ENCODE measurements around the gene RTL5.

DNA sequence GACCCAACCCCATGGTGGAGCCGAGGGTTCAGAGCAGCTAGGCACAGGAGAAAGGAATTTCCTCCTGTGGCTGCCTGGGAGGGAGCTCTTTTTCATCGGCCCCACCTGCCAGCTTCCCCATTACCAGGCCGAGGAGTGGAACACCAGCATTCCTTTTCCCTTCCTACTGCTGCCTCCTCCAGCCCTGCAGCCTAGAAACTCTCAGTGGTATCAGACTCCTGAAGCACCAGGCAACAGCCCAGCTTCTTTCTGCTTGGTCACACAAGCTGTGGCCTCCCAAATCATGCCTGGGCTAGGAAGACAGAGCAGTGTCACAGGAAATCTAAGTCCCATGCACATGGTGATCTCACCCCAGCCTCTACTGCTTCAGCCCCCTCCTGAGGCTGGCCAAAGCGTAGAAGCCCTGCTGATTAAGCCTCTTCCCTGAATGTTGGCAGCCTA is 30.1 kb downstream of the RTL5 start:
- TF ChIP-seq FOSL2 (IDR thresholded peaks at IDR 0.05; ENCODE audit: borderline replicate concordance, low read depth): no peak
- TF ChIP-seq, protein P1, sequence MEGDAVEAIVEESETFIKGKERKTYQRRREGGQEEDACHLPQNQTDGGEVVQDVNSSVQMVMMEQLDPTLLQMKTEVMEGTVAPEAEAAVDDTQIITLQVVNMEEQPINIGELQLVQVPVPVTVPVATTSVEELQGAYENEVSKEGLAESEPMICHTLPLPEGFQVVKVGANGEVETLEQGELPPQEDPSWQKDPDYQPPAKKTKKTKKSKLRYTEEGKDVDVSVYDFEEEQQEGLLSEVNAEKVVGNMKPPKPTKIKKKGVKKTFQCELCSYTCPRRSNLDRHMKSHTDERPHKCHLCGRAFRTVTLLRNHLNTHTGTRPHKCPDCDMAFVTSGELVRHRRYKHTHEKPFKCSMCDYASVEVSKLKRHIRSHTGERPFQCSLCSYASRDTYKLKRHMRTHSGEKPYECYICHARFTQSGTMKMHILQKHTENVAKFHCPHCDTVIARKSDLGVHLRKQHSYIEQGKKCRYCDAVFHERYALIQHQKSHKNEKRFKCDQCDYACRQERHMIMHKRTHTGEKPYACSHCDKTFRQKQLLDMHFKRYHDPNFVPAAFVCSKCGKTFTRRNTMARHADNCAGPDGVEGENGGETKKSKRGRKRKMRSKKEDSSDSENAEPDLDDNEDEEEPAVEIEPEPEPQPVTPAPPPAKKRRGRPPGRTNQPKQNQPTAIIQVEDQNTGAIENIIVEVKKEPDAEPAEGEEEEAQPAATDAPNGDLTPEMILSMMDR (IDR thresholded peaks at IDR 0.05): no peak
- TF ChIP-seq, protein P2, sequence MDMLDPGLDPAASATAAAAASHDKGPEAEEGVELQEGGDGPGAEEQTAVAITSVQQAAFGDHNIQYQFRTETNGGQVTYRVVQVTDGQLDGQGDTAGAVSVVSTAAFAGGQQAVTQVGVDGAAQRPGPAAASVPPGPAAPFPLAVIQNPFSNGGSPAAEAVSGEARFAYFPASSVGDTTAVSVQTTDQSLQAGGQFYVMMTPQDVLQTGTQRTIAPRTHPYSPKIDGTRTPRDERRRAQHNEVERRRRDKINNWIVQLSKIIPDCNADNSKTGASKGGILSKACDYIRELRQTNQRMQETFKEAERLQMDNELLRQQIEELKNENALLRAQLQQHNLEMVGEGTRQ (IDR thresholded peaks at IDR 0.05; ENCODE audit: borderline replicate concordance, low read depth, low read length): no peak
- TF ChIP-seq SMC3 (IDR thresholded peaks at IDR 0.05; ENCODE audit: low read depth, low read length): no peak
- no peak for TF ChIP-seq RAD21 (IDR thresholded peaks at IDR 0.05; ENCODE audit: low read length)
- no peak for TF ChIP-seq TEAD4 (IDR thresholded peaks at IDR 0.05; ENCODE audit: borderline replicate concordance, insufficient read depth)
- TF ChIP-seq, protein P3, sequence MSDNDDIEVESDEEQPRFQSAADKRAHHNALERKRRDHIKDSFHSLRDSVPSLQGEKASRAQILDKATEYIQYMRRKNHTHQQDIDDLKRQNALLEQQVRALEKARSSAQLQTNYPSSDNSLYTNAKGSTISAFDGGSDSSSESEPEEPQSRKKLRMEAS (IDR thresholded peaks at IDR 0.05; ENCODE audit: low read depth): no peak
- TF ChIP-seq TAF1 (IDR thresholded peaks at IDR 0.05; ENCODE audit: borderline replicate concordance, low read depth, low read length): no peak
- TF ChIP-seq YY1 (IDR thresholded peaks at IDR 0.05; ENCODE audit: low read depth): no peak
